Neural progenitor cell (in vitro differentiated cells): ENCODE measurements around the gene VPS16. TPM values are rescaled to one million over a fixed set of nuclear protein-coding genes. Genes with fewer than 3 reads are reported as not detected.

ENCODE experiments used
- DNase-seq: peaks from one replicate; pipeline ENCODE4 v3.0.0-alpha.2; 2016; ENCODE audit warnings: low spot score
- H2AFZ ChIP-seq: fragments of 200-600 bp; sonication (generic); replicated peaks from 2 replicates; pipeline ENCODE4 v1.6.1; 2016; ENCODE audit warnings: antibody characterized with exemption
- H3F3A ChIP-seq: fragments of 200-600 bp; sonication (generic); 2 replicates; pipeline ENCODE4 v1.6.1; 2016; ENCODE audit warnings: antibody characterized with exemption, low read depth
- H3K27ac ChIP-seq: fragments of 200-600 bp; sonication (generic); 2 replicates; pipeline ENCODE4 v1.5.1; 2016; ENCODE audit warnings: mild to moderate bottlenecking
- H3K27me3 ChIP-seq: fragments of 200-600 bp; sonication (generic); 2 replicates; pipeline ENCODE4 v1.6.1; 2016; ENCODE audit warnings: mild to moderate bottlenecking, moderate library complexity
- H3K36me3 ChIP-seq: fragments of 200-600 bp; sonication (generic); 2 replicates; pipeline ENCODE4 v1.5.1; 2016
- H3K4me1 ChIP-seq: fragments of 200-600 bp; sonication (generic); 2 replicates; pipeline ENCODE4 v1.6.1; 2016; ENCODE audit warnings: mixed run types
- H3K4me2 ChIP-seq: fragments of 200-600 bp; sonication (generic); 2 replicates; pipeline ENCODE4 v1.6.1; 2016
- H3K4me3 ChIP-seq: fragments of 200-600 bp; sonication (generic); 2 replicates; pipeline ENCODE4 v1.5.1; 2016
- H3K79me2 ChIP-seq: fragments of 200-600 bp; sonication (generic); 2 replicates; pipeline ENCODE4 v1.6.1; 2016; ENCODE audit warnings: low read depth
- H3K9ac ChIP-seq: fragments of 200-600 bp; sonication (generic); 2 replicates; pipeline ENCODE4 v1.6.1; 2016
- H3K9me3 ChIP-seq: fragments of 200-600 bp; sonication (generic); 2 replicates; pipeline ENCODE4 v1.5.1; 2016; ENCODE audit warnings: low read depth
- H4K20me1 ChIP-seq: fragments of 200-600 bp; sonication (generic); 2 replicates; pipeline ENCODE4 v1.6.1; 2016; ENCODE audit warnings: low read depth
- H3K27ac Mint-ChIP-seq: 3 replicates; pipeline ENCODE4 v1.8.0; 2021; ENCODE audit warnings: mixed read lengths
- H3K27me3 Mint-ChIP-seq: 2 replicates; pipeline ENCODE4 v1.8.0; 2022; ENCODE audit warnings: low read depth, mild to moderate bottlenecking, inconsistent platforms, moderate library complexity, mixed read lengths; ENCODE audit not compliant: insufficient read depth
- H3K36me3 Mint-ChIP-seq: 3 replicates; pipeline ENCODE4 v1.8.0; 2021; ENCODE audit warnings: mixed read lengths
- H3K4me1 Mint-ChIP-seq: 3 replicates; pipeline ENCODE4 v1.8.0; 2021; ENCODE audit warnings: mixed read lengths
- H3K4me3 Mint-ChIP-seq: 3 replicates; pipeline ENCODE4 v1.8.0; 2021; ENCODE audit warnings: mild to moderate bottlenecking, moderate library complexity, mixed read lengths
- H3K9me3 Mint-ChIP-seq: 3 replicates; pipeline ENCODE4 v1.8.0; 2020; ENCODE audit warnings: mixed read lengths
- EZH2 ChIP-seq: fragments of 200-600 bp; sonication (generic); IDR thresholded peaks from 2 replicates; pipeline ENCODE4 v1.6.1; 2017; ENCODE audit warnings: antibody characterized with exemption, mild to moderate bottlenecking, moderate library complexity
- EZH2phosphoT487 ChIP-seq: fragments of 200-600 bp; sonication (generic); IDR thresholded peaks from 2 replicates; pipeline ENCODE4 v1.6.1; 2017; ENCODE audit warnings: antibody characterized with exemption
- total RNA-seq: library from RNA; depleted of rRNA; stranded (reverse); fragments of >200 nt; gene quantifications from 2 replicates; pipeline ENCODE4 v1.2.3, GENCODE V29; 2015; ENCODE audit warnings: low replicate concordance
- TF ChIP-seq, protein P1 (sequence below): fragments of 200-600 bp; sonication (generic); IDR thresholded peaks from 2 replicates; pipeline ENCODE4 v1.5.1; 2017; ENCODE audit warnings: antibody characterized with exemption, mild to moderate bottlenecking

The VPS16 gene
- total RNA-seq, 1 donor from 2014 or later = 27.6 TPM

GRCh38 chr20:2845607-2846006 is 5.1 kb downstream of the VPS16 start:
- H3K4me2 ChIP-seq = no peak overlapping the region
- TF ChIP-seq EZH2 (no peak), EZH2phosphoT487 (no peak)
- TF ChIP-seq, protein P1, sequence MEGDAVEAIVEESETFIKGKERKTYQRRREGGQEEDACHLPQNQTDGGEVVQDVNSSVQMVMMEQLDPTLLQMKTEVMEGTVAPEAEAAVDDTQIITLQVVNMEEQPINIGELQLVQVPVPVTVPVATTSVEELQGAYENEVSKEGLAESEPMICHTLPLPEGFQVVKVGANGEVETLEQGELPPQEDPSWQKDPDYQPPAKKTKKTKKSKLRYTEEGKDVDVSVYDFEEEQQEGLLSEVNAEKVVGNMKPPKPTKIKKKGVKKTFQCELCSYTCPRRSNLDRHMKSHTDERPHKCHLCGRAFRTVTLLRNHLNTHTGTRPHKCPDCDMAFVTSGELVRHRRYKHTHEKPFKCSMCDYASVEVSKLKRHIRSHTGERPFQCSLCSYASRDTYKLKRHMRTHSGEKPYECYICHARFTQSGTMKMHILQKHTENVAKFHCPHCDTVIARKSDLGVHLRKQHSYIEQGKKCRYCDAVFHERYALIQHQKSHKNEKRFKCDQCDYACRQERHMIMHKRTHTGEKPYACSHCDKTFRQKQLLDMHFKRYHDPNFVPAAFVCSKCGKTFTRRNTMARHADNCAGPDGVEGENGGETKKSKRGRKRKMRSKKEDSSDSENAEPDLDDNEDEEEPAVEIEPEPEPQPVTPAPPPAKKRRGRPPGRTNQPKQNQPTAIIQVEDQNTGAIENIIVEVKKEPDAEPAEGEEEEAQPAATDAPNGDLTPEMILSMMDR = no peak
- Mint-ChIP-seq H3K27ac (no peak overlapping the region), H3K4me3 (no peak overlapping the region), H3K27me3 (no peaks in the 10 kb centered on the region), H3K36me3 (peaks cover 2% of the 10 kb centered on the region), H3K9me3 (no peaks in the 10 kb centered on the region), H3K4me1 (peaks cover 4% of the 10 kb centered on the region)
- no peak overlapping the region for H3K4me3 ChIP-seq
- no peak overlapping the region for H3K9ac ChIP-seq
- no peaks in the 10 kb centered on the region for H3K36me3 ChIP-seq
- H4K20me1 ChIP-seq = no peaks in the 10 kb centered on the region
- H3K27me3 ChIP-seq = no peaks in the 10 kb centered on the region
- no peaks in the 10 kb centered on the region for H3K79me2 ChIP-seq
- no peaks in the 10 kb centered on the region for H3K9me3 ChIP-seq
- no peaks in the 10 kb centered on the region for H3F3A ChIP-seq
- H2AFZ ChIP-seq = no peak overlapping the region
- H3K27ac ChIP-seq = no peak overlapping the region
- H3K4me1 ChIP-seq = peaks cover 6% of the 10 kb centered on the region
- DNase-seq = no peak

DNA sequence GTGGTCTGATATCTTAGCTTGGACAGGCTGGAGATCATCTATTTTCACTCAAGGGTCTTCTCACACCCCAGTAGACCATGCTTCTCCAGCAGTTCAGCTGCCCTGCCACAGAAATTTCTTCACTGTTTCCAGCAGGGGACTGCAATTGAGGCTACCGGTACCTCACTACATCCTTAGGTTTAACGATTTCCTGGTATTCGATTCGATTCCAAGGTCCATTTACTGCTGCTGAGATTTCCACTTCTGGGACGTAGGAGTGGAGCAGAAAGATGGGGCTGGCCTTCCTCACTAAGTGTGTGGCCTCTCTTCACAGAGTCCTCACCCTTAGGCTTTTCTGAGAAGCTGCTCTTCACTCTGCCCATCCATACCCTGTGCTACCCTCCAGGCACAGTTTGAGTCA is 6.2 kb downstream of the VPS16 start:
- H3K9me3 Mint-ChIP-seq = no peaks in the 10 kb centered on the region
- Histone ChIP-seq H3K27me3 (no peaks in the 10 kb centered on the region), H4K20me1 (no peaks in the 10 kb centered on the region), H3K27ac (no peak overlapping the region), H3F3A (peaks cover under 1% of the 10 kb centered on the region), H3K79me2 (no peaks in the 10 kb centered on the region), H3K9ac (no peak overlapping the region), H3K4me3 (no peak overlapping the region), H3K9me3 (no peaks in the 10 kb centered on the region), H3K4me1 (no peaks in the 10 kb centered on the region), H2AFZ (no peak overlapping the region), H3K4me2 (no peak overlapping the region), H3K36me3 (no peaks in the 10 kb centered on the region)
- H3K36me3 Mint-ChIP-seq = peaks cover 2% of the 10 kb centered on the region
- no peak overlapping the region for H3K4me3 Mint-ChIP-seq
- no peak for DNase-seq
- no peaks in the 10 kb centered on the region for H3K27me3 Mint-ChIP-seq
- TF ChIP-seq EZH2 = no peak
- TF ChIP-seq, protein P1 = no peak
- no peak for TF ChIP-seq EZH2phosphoT487
- no peak overlapping the region for H3K27ac Mint-ChIP-seq
- no peaks in the 10 kb centered on the region for H3K4me1 Mint-ChIP-seq

GRCh38 chr20:2847802-2848201 is 7.3 kb downstream of the VPS16 start:
- no peaks in the 10 kb centered on the region for H4K20me1 ChIP-seq
- Mint-ChIP-seq H3K9me3 (no peaks in the 10 kb centered on the region), H3K36me3 (peaks cover 2% of the 10 kb centered on the region), H3K4me1 (peaks cover 6% of the 10 kb centered on the region), H3K27ac (no peak overlapping the region), H3K4me3 (no peak overlapping the region), H3K27me3 (no peaks in the 10 kb centered on the region)
- H3K4me1 ChIP-seq = no peaks in the 10 kb centered on the region
- H3K4me2 ChIP-seq = no peak overlapping the region
- H3K36me3 ChIP-seq = no peaks in the 10 kb centered on the region
- no peak overlapping the region for H2AFZ ChIP-seq
- no peaks in the 10 kb centered on the region for H3K9me3 ChIP-seq
- no peak overlapping the region for H3K27ac ChIP-seq
- H3F3A ChIP-seq = peaks cover 4% of the 10 kb centered on the region
- no peak for TF ChIP-seq EZH2phosphoT487
- TF ChIP-seq, protein P1 = no peak
- no peak for TF ChIP-seq EZH2
- no peaks in the 10 kb centered on the region for H3K27me3 ChIP-seq
- no peak overlapping the region for H3K4me3 ChIP-seq
- no peak overlapping the region for H3K9ac ChIP-seq
- no peak for DNase-seq
- H3K79me2 ChIP-seq = no peaks in the 10 kb centered on the region
